WTC11 (cell line): Measurements from ENCODE around the gene FSTL3. TPM values are rescaled to one million over a fixed set of nuclear protein-coding genes. Genes with fewer than 3 reads are reported as not detected.

Source experiments
- ATAC-seq: fragments of 200-7000 bp; cut with Tn5 transposase; 2 replicates; pipeline ENCODE4 v1.10.0; 2021; ENCODE audit warnings: mild to moderate bottlenecking, moderate library complexity
- CTCF ChIA-PET: fragments of 300-600 bp; sonication (Branson Sonifier 250); formaldehyde crosslinking; loops from one replicate; lab custom pipeline; 2021; ENCODE audit warnings: antibody characterized with exemption; lab: Charles Lee
- POLR2A ChIA-PET: fragments of 350-600 bp; sonication (Branson Sonifier 250); formaldehyde crosslinking; loops from one replicate; lab custom pipeline; 2021; ENCODE audit warnings: antibody characterized with exemption; lab: Charles Lee
- DNase-seq: peaks from one replicate; pipeline ENCODE4 v3.0.0; 2021; ENCODE audit warnings: low spot score
- H3K27ac Mint-ChIP-seq: 2 replicates; pipeline ENCODE4 v1.8.0; 2021; ENCODE audit warnings: mixed read lengths
- H3K27me3 Mint-ChIP-seq: 2 replicates; pipeline ENCODE4 v1.8.0; 2021; ENCODE audit warnings: low read depth, mild to moderate bottlenecking, moderate library complexity, mixed read lengths
- H3K36me3 Mint-ChIP-seq: 2 replicates; pipeline ENCODE4 v1.8.0; 2021; ENCODE audit warnings: mixed read lengths
- H3K4me1 Mint-ChIP-seq: 2 replicates; pipeline ENCODE4 v1.8.0; 2022; ENCODE audit warnings: mixed read lengths
- H3K4me3 Mint-ChIP-seq: 2 replicates; pipeline ENCODE4 v1.8.0; 2021; ENCODE audit warnings: mild to moderate bottlenecking, moderate library complexity, mixed read lengths
- H3K9me3 Mint-ChIP-seq: 2 replicates; pipeline ENCODE4 v1.8.0; 2021; ENCODE audit warnings: mixed read lengths
- CREB1 ChIP-seq: sonication (generic); formaldehyde crosslinking; IDR thresholded peaks from 2 replicates; pipeline ENCODE4 v1.8.0; 2023; ENCODE audit warnings: mild to moderate bottlenecking, missing genetic modification reagents
- ESRRA ChIP-seq: sonication (generic); formaldehyde crosslinking; IDR thresholded peaks from 2 replicates; pipeline ENCODE4 v1.8.1; 2022; ENCODE audit warnings: mild to moderate bottlenecking, missing genetic modification reagents, borderline replicate concordance
- ETV6 ChIP-seq: sonication (generic); formaldehyde crosslinking; IDR thresholded peaks from 2 replicates; pipeline ENCODE4 v1.8.1; 2022; ENCODE audit warnings: mild to moderate bottlenecking, missing genetic modification reagents
- FOXP1 ChIP-seq: sonication (generic); formaldehyde crosslinking; IDR thresholded peaks from 2 replicates; pipeline ENCODE4 v1.8.0; 2022; ENCODE audit warnings: missing genetic modification reagents, mild to moderate bottlenecking, moderate library complexity, borderline replicate concordance
- IRF2 ChIP-seq: sonication (generic); formaldehyde crosslinking; IDR thresholded peaks from 2 replicates; pipeline ENCODE4 v1.8.0; 2022; ENCODE audit warnings: low read depth, missing genetic modification reagents, borderline replicate concordance
- KAT7 ChIP-seq: sonication (generic); formaldehyde crosslinking; IDR thresholded peaks from 2 replicates; pipeline ENCODE4 v1.8.1; 2023; ENCODE audit warnings: missing genetic modification reagents, mild to moderate bottlenecking, borderline replicate concordance
- MYBL2 ChIP-seq: sonication (generic); formaldehyde crosslinking; IDR thresholded peaks from 2 replicates; pipeline ENCODE4 v1.8.1; 2023; ENCODE audit warnings: mild to moderate bottlenecking, moderate library complexity, missing genetic modification reagents
- ZNF121 ChIP-seq: sonication (generic); formaldehyde crosslinking; IDR thresholded peaks from 2 replicates; pipeline ENCODE4 v1.8.0; 2023; ENCODE audit warnings: missing genetic modification reagents
- ZNF416 ChIP-seq: fragments of 250-450 bp; sonication (Bioruptor Pico); IDR thresholded peaks from 2 replicates; pipeline ENCODE4 v1.9.0; 2021; ENCODE audit warnings: mild to moderate bottlenecking, inconsistent platforms
- ZNF671 ChIP-seq: fragments of 250-450 bp; sonication (Bioruptor Pico); IDR thresholded peaks from 2 replicates; pipeline ENCODE4 v1.8.0; 2021; ENCODE audit warnings: mild to moderate bottlenecking
- total RNA-seq: library from RNA; stranded (reverse); gene quantifications from 3 replicates; pipeline ENCODE4 v1.2.3, GENCODE V29; 2021
- TF ChIP-seq, protein P1 (sequence below): fragments of 250-450 bp; sonication (Bioruptor Pico); IDR thresholded peaks from 2 replicates; pipeline ENCODE4 v1.9.0; 2021; ENCODE audit warnings: mild to moderate bottlenecking, borderline replicate concordance
- TF ChIP-seq, protein P2 (sequence below): sonication (generic); formaldehyde crosslinking; IDR thresholded peaks from 2 replicates; pipeline ENCODE4 v1.8.1; 2023; ENCODE audit warnings: mild to moderate bottlenecking, moderate library complexity, missing genetic modification reagents
- TF ChIP-seq, protein P3 (sequence below): sonication (generic); formaldehyde crosslinking; IDR thresholded peaks from 2 replicates; pipeline ENCODE4 v1.8.1; 2022; ENCODE audit warnings: low read depth, missing genetic modification reagents, borderline replicate concordance
- TF ChIP-seq, protein P4 (sequence below): sonication (generic); formaldehyde crosslinking; conservative IDR thresholded peaks from 2 replicates; pipeline ENCODE4 v1.8.1; 2023; ENCODE audit warnings: mild to moderate bottlenecking, low read depth, missing genetic modification reagents, moderate library complexity
- TF ChIP-seq, protein P5 (sequence below): sonication (generic); formaldehyde crosslinking; IDR thresholded peaks from 2 replicates; pipeline ENCODE4 v1.8.1; 2022; ENCODE audit warnings: mild to moderate bottlenecking, missing genetic modification reagents, moderate library complexity, borderline replicate concordance
- TF ChIP-seq, protein P6 (sequence below): sonication (generic); formaldehyde crosslinking; IDR thresholded peaks from 2 replicates; pipeline ENCODE4 v1.8.0; 2022; ENCODE audit warnings: mild to moderate bottlenecking, missing genetic modification reagents
- TF ChIP-seq, protein P7 (sequence below): sonication (generic); formaldehyde crosslinking; IDR thresholded peaks from 2 replicates; pipeline ENCODE4 v1.8.0; 2022; ENCODE audit warnings: mild to moderate bottlenecking, missing genetic modification reagents
- TF ChIP-seq, protein P8 (sequence below): sonication (generic); formaldehyde crosslinking; IDR thresholded peaks from 2 replicates; pipeline ENCODE4 v1.8.0; 2023; ENCODE audit warnings: missing genetic modification reagents
- TF ChIP-seq, protein P9 (sequence below): fragments of 250-450 bp; sonication (Bioruptor Pico); IDR thresholded peaks from 2 replicates; pipeline ENCODE4 v1.9.0; 2021; ENCODE audit warnings: mild to moderate bottlenecking

Gene FSTL3
- total RNA-seq, 1 experiment from 2014 or later: 8.7 TPM

DNA sequence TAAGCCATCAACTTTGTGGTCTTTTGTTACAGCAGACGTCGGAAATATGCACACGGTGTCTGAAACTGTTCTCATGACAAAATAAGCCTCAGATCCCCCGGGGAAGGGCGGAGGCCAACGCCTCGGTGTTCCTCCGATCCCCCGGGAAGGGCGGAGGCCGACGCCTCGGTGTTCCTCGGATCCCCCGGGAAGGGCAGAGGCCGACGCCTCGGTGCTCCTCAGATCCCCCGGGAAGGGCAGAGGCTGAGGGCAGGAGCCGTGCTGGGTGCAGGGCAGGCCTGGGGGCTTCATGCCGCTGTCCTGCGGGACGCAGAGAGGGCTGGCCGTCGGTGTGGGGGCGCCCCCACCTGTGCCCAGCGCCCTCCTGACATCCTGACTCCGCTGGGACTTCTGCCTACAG, 31.8 kb upstream of the FSTL3 start:
- Mint-ChIP-seq H3K27me3 (peaks cover 2% of the 10 kb centered on the region), H3K27ac (no peak overlapping the region), H3K4me1 (peaks cover 1% of the 10 kb centered on the region), H3K36me3 (no peaks in the 10 kb centered on the region; the same call in 1 of the 2 replicates), H3K9me3 (no peaks in the 10 kb centered on the region), H3K4me3 (no peak overlapping the region)
- no peak for DNase-seq
- ATAC-seq: no peak
- ChIA-PET POLR2A (no interaction called here), CTCF (no interaction called here)
- TF ChIP-seq MYBL2 (no peak), KAT7 (CRISPR knock-in tag) (no peak), ZNF416 (CRISPR knock-in tag) (no peak), ZNF121 (no peak), IRF2 (no peak), ZNF671 (CRISPR knock-in tag) (no peak), ESRRA (no peak)
- TF ChIP-seq, protein P1, sequence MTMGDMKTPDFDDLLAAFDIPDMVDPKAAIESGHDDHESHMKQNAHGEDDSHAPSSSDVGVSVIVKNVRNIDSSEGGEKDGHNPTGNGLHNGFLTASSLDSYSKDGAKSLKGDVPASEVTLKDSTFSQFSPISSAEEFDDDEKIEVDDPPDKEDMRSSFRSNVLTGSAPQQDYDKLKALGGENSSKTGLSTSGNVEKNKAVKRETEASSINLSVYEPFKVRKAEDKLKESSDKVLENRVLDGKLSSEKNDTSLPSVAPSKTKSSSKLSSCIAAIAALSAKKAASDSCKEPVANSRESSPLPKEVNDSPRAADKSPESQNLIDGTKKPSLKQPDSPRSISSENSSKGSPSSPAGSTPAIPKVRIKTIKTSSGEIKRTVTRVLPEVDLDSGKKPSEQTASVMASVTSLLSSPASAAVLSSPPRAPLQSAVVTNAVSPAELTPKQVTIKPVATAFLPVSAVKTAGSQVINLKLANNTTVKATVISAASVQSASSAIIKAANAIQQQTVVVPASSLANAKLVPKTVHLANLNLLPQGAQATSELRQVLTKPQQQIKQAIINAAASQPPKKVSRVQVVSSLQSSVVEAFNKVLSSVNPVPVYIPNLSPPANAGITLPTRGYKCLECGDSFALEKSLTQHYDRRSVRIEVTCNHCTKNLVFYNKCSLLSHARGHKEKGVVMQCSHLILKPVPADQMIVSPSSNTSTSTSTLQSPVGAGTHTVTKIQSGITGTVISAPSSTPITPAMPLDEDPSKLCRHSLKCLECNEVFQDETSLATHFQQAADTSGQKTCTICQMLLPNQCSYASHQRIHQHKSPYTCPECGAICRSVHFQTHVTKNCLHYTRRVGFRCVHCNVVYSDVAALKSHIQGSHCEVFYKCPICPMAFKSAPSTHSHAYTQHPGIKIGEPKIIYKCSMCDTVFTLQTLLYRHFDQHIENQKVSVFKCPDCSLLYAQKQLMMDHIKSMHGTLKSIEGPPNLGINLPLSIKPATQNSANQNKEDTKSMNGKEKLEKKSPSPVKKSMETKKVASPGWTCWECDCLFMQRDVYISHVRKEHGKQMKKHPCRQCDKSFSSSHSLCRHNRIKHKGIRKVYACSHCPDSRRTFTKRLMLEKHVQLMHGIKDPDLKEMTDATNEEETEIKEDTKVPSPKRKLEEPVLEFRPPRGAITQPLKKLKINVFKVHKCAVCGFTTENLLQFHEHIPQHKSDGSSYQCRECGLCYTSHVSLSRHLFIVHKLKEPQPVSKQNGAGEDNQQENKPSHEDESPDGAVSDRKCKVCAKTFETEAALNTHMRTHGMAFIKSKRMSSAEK (CRISPR knock-in tag): no peak
- TF ChIP-seq, protein P2, sequence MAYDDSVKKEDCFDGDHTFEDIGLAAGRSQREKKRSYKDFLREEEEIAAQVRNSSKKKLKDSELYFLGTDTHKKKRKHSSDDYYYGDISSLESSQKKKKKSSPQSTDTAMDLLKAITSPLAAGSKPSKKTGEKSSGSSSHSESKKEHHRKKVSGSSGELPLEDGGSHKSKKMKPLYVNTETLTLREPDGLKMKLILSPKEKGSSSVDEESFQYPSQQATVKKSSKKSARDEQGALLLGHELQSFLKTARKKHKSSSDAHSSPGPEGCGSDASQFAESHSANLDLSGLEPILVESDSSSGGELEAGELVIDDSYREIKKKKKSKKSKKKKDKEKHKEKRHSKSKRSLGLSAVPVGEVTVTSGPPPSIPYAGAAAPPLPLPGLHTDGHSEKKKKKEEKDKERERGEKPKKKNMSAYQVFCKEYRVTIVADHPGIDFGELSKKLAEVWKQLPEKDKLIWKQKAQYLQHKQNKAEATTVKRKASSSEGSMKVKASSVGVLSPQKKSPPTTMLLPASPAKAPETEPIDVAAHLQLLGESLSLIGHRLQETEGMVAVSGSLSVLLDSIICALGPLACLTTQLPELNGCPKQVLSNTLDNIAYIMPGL (CRISPR knock-in tag): no peak
- TF ChIP-seq, protein P3, sequence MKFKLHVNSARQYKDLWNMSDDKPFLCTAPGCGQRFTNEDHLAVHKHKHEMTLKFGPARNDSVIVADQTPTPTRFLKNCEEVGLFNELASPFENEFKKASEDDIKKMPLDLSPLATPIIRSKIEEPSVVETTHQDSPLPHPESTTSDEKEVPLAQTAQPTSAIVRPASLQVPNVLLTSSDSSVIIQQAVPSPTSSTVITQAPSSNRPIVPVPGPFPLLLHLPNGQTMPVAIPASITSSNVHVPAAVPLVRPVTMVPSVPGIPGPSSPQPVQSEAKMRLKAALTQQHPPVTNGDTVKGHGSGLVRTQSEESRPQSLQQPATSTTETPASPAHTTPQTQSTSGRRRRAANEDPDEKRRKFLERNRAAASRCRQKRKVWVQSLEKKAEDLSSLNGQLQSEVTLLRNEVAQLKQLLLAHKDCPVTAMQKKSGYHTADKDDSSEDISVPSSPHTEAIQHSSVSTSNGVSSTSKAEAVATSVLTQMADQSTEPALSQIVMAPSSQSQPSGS (CRISPR knock-in tag): no peak

DNA sequence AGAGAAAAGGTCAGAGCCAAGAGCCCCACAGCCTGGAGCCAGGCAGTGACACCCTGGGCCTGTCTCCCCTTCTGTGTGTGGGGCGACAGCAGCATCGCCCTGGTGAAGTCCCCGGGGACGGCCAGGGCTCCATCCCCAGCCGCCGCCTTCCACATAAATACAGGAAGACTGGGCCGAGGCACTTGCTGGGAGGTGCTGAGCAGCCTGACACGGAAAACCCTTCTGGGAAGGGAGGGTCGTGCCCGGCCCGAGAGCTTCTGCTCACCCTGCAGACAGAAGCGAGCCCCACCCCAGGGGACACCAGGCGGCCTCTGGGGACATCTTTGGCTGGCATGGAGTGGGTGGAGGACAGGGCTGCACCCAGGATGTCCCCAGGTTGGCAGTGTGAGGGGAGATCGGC, 31.4 kb upstream of the FSTL3 start:
- Mint-ChIP-seq H3K36me3 (no peaks in the 10 kb centered on the region; the same call in 1 of the 2 replicates), H3K27ac (no peak overlapping the region), H3K4me3 (no peak overlapping the region), H3K4me1 (no peaks in the 10 kb centered on the region), H3K27me3 (no peaks in the 10 kb centered on the region), H3K9me3 (no peaks in the 10 kb centered on the region)
- DNase-seq (no peak), ATAC-seq (no peak)
- CTCF ChIA-PET: interaction anchor here (0.8 kb wide), 1 partner anchor 89 kb away, joined by 3 read pairs; no protein-coding TSS in a partner anchor
- POLR2A ChIA-PET: no interaction called here
- TF ChIP-seq CREB1 (CRISPR knock-in tag) (no peak), FOXP1 (CRISPR knock-in tag) (no peak), ETV6 (no peak), MYBL2 (no peak)
- TF ChIP-seq, protein P4, sequence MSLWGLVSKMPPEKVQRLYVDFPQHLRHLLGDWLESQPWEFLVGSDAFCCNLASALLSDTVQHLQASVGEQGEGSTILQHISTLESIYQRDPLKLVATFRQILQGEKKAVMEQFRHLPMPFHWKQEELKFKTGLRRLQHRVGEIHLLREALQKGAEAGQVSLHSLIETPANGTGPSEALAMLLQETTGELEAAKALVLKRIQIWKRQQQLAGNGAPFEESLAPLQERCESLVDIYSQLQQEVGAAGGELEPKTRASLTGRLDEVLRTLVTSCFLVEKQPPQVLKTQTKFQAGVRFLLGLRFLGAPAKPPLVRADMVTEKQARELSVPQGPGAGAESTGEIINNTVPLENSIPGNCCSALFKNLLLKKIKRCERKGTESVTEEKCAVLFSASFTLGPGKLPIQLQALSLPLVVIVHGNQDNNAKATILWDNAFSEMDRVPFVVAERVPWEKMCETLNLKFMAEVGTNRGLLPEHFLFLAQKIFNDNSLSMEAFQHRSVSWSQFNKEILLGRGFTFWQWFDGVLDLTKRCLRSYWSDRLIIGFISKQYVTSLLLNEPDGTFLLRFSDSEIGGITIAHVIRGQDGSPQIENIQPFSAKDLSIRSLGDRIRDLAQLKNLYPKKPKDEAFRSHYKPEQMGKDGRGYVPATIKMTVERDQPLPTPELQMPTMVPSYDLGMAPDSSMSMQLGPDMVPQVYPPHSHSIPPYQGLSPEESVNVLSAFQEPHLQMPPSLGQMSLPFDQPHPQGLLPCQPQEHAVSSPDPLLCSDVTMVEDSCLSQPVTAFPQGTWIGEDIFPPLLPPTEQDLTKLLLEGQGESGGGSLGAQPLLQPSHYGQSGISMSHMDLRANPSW (CRISPR knock-in tag): no peak
- TF ChIP-seq, protein P5, sequence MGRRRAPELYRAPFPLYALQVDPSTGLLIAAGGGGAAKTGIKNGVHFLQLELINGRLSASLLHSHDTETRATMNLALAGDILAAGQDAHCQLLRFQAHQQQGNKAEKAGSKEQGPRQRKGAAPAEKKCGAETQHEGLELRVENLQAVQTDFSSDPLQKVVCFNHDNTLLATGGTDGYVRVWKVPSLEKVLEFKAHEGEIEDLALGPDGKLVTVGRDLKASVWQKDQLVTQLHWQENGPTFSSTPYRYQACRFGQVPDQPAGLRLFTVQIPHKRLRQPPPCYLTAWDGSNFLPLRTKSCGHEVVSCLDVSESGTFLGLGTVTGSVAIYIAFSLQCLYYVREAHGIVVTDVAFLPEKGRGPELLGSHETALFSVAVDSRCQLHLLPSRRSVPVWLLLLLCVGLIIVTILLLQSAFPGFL (CRISPR knock-in tag): no peak
- TF ChIP-seq, protein P6, sequence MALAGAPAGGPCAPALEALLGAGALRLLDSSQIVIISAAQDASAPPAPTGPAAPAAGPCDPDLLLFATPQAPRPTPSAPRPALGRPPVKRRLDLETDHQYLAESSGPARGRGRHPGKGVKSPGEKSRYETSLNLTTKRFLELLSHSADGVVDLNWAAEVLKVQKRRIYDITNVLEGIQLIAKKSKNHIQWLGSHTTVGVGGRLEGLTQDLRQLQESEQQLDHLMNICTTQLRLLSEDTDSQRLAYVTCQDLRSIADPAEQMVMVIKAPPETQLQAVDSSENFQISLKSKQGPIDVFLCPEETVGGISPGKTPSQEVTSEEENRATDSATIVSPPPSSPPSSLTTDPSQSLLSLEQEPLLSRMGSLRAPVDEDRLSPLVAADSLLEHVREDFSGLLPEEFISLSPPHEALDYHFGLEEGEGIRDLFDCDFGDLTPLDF (CRISPR knock-in tag): no peak
- TF ChIP-seq, protein P7, sequence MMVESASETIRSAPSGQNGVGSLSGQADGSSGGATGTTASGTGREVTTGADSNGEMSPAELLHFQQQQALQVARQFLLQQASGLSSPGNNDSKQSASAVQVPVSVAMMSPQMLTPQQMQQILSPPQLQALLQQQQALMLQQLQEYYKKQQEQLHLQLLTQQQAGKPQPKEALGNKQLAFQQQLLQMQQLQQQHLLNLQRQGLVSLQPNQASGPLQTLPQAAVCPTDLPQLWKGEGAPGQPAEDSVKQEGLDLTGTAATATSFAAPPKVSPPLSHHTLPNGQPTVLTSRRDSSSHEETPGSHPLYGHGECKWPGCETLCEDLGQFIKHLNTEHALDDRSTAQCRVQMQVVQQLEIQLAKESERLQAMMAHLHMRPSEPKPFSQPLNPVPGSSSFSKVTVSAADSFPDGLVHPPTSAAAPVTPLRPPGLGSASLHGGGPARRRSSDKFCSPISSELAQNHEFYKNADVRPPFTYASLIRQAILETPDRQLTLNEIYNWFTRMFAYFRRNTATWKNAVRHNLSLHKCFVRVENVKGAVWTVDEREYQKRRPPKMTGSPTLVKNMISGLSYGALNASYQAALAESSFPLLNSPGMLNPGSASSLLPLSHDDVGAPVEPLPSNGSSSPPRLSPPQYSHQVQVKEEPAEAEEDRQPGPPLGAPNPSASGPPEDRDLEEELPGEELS (CRISPR knock-in tag): no peak
- TF ChIP-seq, protein P8, sequence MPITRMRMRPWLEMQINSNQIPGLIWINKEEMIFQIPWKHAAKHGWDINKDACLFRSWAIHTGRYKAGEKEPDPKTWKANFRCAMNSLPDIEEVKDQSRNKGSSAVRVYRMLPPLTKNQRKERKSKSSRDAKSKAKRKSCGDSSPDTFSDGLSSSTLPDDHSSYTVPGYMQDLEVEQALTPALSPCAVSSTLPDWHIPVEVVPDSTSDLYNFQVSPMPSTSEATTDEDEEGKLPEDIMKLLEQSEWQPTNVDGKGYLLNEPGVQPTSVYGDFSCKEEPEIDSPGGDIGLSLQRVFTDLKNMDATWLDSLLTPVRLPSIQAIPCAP: no peak
- TF ChIP-seq, protein P9, sequence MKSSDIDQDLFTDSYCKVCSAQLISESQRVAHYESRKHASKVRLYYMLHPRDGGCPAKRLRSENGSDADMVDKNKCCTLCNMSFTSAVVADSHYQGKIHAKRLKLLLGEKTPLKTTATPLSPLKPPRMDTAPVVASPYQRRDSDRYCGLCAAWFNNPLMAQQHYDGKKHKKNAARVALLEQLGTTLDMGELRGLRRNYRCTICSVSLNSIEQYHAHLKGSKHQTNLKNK (CRISPR knock-in tag): no peak
